OCI-LY7 (cell line): Measurements from ENCODE around the gene AICDA. TPM values are rescaled to one million over a fixed set of nuclear protein-coding genes. Genes with fewer than 3 reads are reported as not detected.

Source experiments
- BruUV-seq: library from RNA; stranded (reverse); fragments of 400-500 nt; replicated peaks from 2 replicates; lab custom pipeline; 2021; lab: Mats Ljungman, UMichigan
- CTCF ChIA-PET: fragments of 300-600 bp; sonication (Branson Sonifier 250); formaldehyde crosslinking; loops from one replicate; lab custom pipeline; 2022; ENCODE audit warnings: antibody characterized with exemption; ENCODE audit not compliant: unreplicated experiment; lab: Charles Lee
- POLR2A ChIA-PET: fragments of 300-600 bp; sonication (Branson Sonifier 250); formaldehyde crosslinking; loops from one replicate; lab custom pipeline; 2022; ENCODE audit warnings: antibody characterized with exemption; lab: Charles Lee
- DNase-seq: peaks from one replicate; pipeline ENCODE4 v3.0.0-alpha.2; 2015; ENCODE audit warnings: low spot score
- H2AFZ ChIP-seq: fragments of 200-600 bp; sonication (generic), shearing (Covaris generic); 2 replicates; pipeline ENCODE4 v1.6.1; 2014; ENCODE audit warnings: mild to moderate bottlenecking, antibody characterized with exemption, low read length, moderate library complexity
- H3K27ac ChIP-seq: fragments of 200-600 bp; sonication (generic); 2 replicates; pipeline ENCODE4 v1.5.1; 2014; ENCODE audit warnings: mixed run types, low read depth, mild to moderate bottlenecking, moderate library complexity, low read length, inconsistent platforms; ENCODE audit not compliant: poor library complexity, severe bottlenecking
- H3K36me3 ChIP-seq: fragments of 200-600 bp; sonication (generic); 2 replicates; pipeline ENCODE4 v1.6.1; 2014; ENCODE audit warnings: mild to moderate bottlenecking, antibody characterized with exemption, low read length, moderate library complexity, mixed read lengths; ENCODE audit not compliant: insufficient read depth
- H3K4me1 ChIP-seq: fragments of 200-600 bp; sonication (generic); 2 replicates; pipeline ENCODE4 v1.5.1; 2014; ENCODE audit warnings: mild to moderate bottlenecking, low read length; ENCODE audit not compliant: insufficient read depth, poor library complexity, severe bottlenecking
- H3K4me2 ChIP-seq: fragments of 200-600 bp; sonication (generic); 2 replicates; pipeline ENCODE4 v1.6.1; 2014; ENCODE audit warnings: mild to moderate bottlenecking, low read length
- H3K4me3 ChIP-seq: fragments of 200-600 bp; sonication (generic); 2 replicates; pipeline ENCODE4 v1.5.1; 2014; ENCODE audit warnings: mild to moderate bottlenecking, low read depth, low read length; ENCODE audit not compliant: poor library complexity, severe bottlenecking
- H3K79me2 ChIP-seq: fragments of 200-600 bp; sonication (generic); 2 replicates; pipeline ENCODE4 v1.6.1; 2016; ENCODE audit warnings: low read depth, mild to moderate bottlenecking, low read length, moderate library complexity, mixed read lengths; ENCODE audit not compliant: insufficient read depth
- H3K9me2 ChIP-seq: fragments of 200-600 bp; sonication (generic); 2 replicates; pipeline ENCODE4 v1.6.1; 2016; ENCODE audit warnings: mild to moderate bottlenecking, low read length, mixed read lengths; ENCODE audit not compliant: insufficient read depth
- H3K9me3 ChIP-seq: fragments of 200-600 bp; sonication (generic); 2 replicates; pipeline ENCODE4 v1.6.1; 2014; ENCODE audit warnings: mild to moderate bottlenecking, mixed run types, low read length, mixed read lengths
- H4K20me1 ChIP-seq: fragments of 200-600 bp; sonication (generic); 2 replicates; pipeline ENCODE4 v1.6.1; 2014; ENCODE audit warnings: mild to moderate bottlenecking, antibody characterized with exemption, low read length, moderate library complexity, mixed read lengths; ENCODE audit not compliant: insufficient read depth
- EZH2phosphoT487 ChIP-seq: fragments of 200-600 bp; sonication (generic); IDR thresholded peaks from 2 replicates; pipeline ENCODE4 v1.6.1; 2018; ENCODE audit warnings: low read depth, borderline replicate concordance, mild to moderate bottlenecking, mixed run types, antibody characterized with exemption, low read length, moderate library complexity, mixed read lengths
- intact Hi-C: fragments of 100-400 bp; cut with micrococcal nuclease; formaldehyde crosslinking; loops from one replicate; pipeline ENCODE4 v1.10.0; 2022; ENCODE audit not compliant: unreplicated experiment
- total RNA-seq, 2 experiments: library from RNA; depleted of rRNA in 1 of 2; stranded (reverse); fragments of >200 nt in 1 of 2; shearing (Covaris generic) in 1 of 2; gene quantifications; 2 replicates each; pipeline ENCODE4 v1.2.3, GENCODE V29; 2014 to 2022
- TF ChIP-seq, protein P1 (sequence below): fragments of 200-600 bp; sonication (generic); conservative IDR thresholded peaks from 2 replicates; pipeline ENCODE4 v1.5.1; 2014; ENCODE audit warnings: mild to moderate bottlenecking, antibody characterized with exemption, low read length, moderate library complexity, mixed read lengths

Gene AICDA
- total RNA-seq, 2 experiments from 2014 or later: 32.4 to 38.5 TPM

DNA sequence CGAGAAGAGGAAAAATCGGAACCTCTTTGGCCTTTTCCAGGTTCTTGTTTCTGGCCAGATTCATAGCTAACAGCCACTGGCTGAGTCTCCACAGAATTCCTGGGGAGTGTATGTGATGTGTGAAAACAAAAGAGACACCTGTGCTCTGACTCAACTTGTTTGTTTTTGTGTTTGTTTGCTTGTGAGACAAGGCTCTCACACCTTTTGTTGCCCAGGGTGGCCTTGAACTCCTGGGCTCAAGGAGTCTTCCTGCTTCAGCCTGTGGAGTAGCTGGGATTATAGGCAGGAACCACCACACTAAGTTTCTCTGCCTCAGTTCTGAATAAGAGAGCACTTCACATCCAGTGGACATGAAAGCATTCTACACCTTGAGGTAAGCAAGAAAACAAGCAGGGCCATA, 27.3 kb upstream of the AICDA start:
- Histone ChIP-seq H4K20me1 (no peaks in the 10 kb centered on the region), H3K4me3 (no peak overlapping the region), H3K36me3 (no peaks in the 10 kb centered on the region; the same call in 1 of the 2 replicates), H3K4me2 (no peak overlapping the region), H3K4me1 (peaks cover 62% of the 10 kb centered on the region), H3K79me2 (no peaks in the 10 kb centered on the region), H3K9me2 (no peaks in the 10 kb centered on the region), H2AFZ (peak overlapping the region; percentile 75), H3K9me3 (peaks cover 7% of the 10 kb centered on the region; the same call in 1 of the 2 replicates), H3K27ac (no peak overlapping the region)
- BruUV-seq: no TSS peak
- intact Hi-C loops: no loop called here
- DNase-seq: no peak
- ChIA-PET CTCF (no interaction called here), POLR2A (interaction anchor here (1.0 to 1.9 kb wide), 3 partner anchors 8 to 62 kb away, joined by 3 to 10 read pairs (median 3); no protein-coding TSS in a partner anchor)
- TF ChIP-seq, protein P1, sequence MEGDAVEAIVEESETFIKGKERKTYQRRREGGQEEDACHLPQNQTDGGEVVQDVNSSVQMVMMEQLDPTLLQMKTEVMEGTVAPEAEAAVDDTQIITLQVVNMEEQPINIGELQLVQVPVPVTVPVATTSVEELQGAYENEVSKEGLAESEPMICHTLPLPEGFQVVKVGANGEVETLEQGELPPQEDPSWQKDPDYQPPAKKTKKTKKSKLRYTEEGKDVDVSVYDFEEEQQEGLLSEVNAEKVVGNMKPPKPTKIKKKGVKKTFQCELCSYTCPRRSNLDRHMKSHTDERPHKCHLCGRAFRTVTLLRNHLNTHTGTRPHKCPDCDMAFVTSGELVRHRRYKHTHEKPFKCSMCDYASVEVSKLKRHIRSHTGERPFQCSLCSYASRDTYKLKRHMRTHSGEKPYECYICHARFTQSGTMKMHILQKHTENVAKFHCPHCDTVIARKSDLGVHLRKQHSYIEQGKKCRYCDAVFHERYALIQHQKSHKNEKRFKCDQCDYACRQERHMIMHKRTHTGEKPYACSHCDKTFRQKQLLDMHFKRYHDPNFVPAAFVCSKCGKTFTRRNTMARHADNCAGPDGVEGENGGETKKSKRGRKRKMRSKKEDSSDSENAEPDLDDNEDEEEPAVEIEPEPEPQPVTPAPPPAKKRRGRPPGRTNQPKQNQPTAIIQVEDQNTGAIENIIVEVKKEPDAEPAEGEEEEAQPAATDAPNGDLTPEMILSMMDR: no peak
- no peak for TF ChIP-seq EZH2phosphoT487

DNA sequence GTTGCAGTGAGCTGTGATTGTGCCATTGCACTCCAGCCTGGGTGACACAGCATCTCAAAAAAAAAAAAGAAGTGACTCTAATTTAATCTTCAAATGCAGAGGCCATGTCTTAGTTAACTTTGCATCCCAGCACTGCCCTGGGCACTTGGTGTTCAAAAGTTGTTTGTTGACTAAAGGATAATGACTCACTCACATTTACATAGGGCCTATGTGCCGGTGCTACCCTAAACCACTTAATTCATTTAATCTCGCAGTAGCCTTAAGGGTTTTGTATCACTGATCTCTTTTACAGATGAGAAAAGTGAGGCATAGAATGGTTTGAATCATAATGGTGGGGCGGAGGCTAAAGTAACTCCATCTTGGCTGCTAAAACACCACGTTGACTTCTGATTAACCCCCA, 26.3 kb upstream of the AICDA start:
- Histone ChIP-seq H3K9me3 (peaks cover 7% of the 10 kb centered on the region; the same call in 1 of the 2 replicates), H3K79me2 (no peaks in the 10 kb centered on the region), H3K9me2 (no peaks in the 10 kb centered on the region), H3K4me1 (peaks cover 52% of the 10 kb centered on the region), H3K4me3 (no peak overlapping the region), H4K20me1 (no peaks in the 10 kb centered on the region), H3K36me3 (no peaks in the 10 kb centered on the region; the same call in 1 of the 2 replicates), H2AFZ (no peak overlapping the region), H3K4me2 (no peak overlapping the region), H3K27ac (no peak overlapping the region)
- ChIA-PET POLR2A (interaction anchor here (0.6 to 1.9 kb wide), 4 partner anchors 27 to 625 kb away, joined by 3 to 10 read pairs (median 4); no protein-coding TSS in a partner anchor), CTCF (no interaction called here)
- no peak for TF ChIP-seq EZH2phosphoT487
- TF ChIP-seq, protein P1: no peak
- BruUV-seq: no TSS peak
- no peak for DNase-seq
- intact Hi-C loops: no loop called here

DNA sequence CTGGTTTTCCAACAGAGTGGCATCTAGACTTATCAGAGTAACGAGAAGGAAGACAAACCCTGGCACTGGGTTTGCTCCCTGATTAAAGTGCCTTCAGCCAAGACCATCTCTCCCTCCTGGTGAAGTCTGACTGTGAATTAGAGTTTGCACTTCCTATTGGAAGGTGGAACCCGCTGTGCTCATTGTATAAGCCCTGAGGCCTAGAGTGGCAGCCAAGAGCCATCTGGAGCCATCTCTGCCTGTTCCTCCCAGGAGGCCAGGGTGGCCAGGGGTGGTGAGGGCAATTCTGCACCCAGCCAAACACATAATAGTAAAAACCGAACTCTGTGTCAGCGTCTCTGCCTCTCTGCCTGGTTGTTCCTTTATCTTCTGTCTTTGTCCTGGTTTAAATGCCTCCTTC, 25.0 kb upstream of the AICDA start:
- no peak overlapping the region for H3K4me3 ChIP-seq
- H3K4me2 ChIP-seq: peak overlapping the region; percentile 54
- no peaks in the 10 kb centered on the region for H4K20me1 ChIP-seq
- no peak for TF ChIP-seq EZH2phosphoT487
- H3K9me3 ChIP-seq: peaks cover 7% of the 10 kb centered on the region; the same call in 1 of the 2 replicates
- peak overlapping the region; percentile 100 for H2AFZ ChIP-seq
- H3K9me2 ChIP-seq: no peaks in the 10 kb centered on the region
- no peak for DNase-seq
- no TSS peak for BruUV-seq
- POLR2A ChIA-PET: interaction anchor here (1.0 to 1.2 kb wide), 2 partner anchors 20 to 25 kb away, joined by 3 read pairs; partner anchors contain the start of gene AICDA
- H3K36me3 ChIP-seq: no peaks in the 10 kb centered on the region; the same call in 1 of the 2 replicates
- H3K79me2 ChIP-seq: no peaks in the 10 kb centered on the region
- peak overlapping the region; percentile 47 for H3K27ac ChIP-seq
- H3K4me1 ChIP-seq: peaks cover 39% of the 10 kb centered on the region
- intact Hi-C loops: no loop called here
- CTCF ChIA-PET: no interaction called here
